GM18861 (cell line): Measurements from ENCODE around the gene ABCC6.
"Not testable (repeated sequence)": the region's sequence is repeated elsewhere in the genome, so short reads cannot be mapped to it uniquely, and the experiment has no call there.

Experiments
- ATAC-seq: cut with Tn5 transposase; IDR thresholded peaks from one replicate; pipeline ENCODE4 v1.9.1; 2021; ENCODE audit not compliant: unreplicated experiment

The ABCC6 gene

DNA sequence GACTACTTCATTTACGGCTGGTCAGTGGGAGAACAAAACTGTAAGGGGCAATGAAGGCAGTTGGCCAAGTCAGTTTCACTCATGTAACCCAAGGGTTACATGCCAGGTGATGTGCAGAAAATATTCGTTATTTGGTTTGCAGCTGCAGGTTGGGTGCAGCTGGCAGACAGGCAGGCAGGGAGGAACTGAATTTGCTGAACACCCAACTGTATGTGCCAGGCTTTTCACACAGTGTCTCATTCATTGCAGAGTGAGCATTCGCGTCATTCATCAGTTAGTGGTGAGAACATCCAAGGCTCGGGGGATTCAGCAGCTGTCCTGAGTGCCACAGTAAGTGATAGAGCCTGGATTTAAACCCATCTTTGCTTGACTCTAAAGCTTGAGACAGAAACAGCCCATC, 59.7 kb downstream of the ABCC6 start:
- ATAC-seq, result no peak

DNA sequence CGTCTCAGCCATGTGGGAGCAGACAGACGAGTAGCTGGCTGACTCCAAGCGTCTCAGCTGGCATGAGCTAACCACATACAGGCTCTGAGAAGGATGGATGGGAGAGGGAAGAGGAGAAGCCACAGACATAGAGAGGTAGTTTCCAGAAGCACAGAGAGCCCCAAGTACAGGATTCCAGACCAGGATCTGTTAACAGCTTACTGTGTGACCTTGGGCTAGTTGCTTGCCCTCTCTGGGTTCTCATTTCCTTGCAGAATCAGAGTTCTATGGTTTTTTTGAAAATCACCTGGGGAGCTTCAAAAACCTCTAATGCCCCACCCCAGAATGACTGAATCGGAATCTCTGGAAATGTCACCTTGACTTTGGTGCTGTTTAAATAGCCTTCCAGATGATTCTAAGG, 60.2 kb downstream of the ABCC6 start:
- no peak for ATAC-seq

DNA sequence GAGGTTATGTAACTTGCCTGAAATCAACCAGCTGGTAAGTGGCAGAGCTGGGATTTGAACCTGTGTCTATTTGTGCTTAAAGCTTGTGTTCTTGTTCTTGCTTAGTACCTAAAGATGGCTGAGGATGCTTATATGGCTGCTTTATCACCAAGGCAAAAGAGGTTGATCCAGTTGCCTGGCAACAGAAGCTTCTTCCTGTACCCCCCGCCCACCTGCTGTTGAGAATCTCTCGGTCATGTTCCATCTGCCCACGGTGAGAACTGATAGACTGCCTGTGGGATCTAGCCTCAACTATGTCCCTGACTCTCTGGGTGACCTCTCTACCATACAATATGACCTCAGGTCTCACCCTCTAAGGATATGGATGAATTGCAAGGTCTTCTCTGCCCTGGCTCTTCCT, 60.7 kb downstream of the ABCC6 start:
- ATAC-seq, result no peak

DNA sequence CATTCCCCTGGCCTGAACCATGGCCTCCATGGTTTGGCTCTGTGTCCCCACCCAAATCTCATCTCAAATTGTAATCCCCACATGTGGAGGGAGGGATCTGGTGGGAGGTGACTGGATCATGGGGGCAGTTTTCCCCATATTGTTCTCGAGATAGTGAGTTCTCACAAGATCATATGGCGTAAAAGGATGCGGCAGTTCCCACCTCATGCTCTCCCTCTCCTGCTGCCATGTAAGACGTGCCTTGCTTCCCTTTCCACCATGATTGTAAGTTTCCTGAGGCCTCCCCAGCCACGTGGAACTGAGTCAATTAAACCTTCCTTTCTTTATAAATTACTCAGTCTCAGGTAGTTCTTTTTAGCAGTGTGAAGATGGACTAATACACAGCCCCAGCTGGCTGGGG, 61.5 kb downstream of the ABCC6 start:
- not testable (repeated sequence) for ATAC-seq

DNA sequence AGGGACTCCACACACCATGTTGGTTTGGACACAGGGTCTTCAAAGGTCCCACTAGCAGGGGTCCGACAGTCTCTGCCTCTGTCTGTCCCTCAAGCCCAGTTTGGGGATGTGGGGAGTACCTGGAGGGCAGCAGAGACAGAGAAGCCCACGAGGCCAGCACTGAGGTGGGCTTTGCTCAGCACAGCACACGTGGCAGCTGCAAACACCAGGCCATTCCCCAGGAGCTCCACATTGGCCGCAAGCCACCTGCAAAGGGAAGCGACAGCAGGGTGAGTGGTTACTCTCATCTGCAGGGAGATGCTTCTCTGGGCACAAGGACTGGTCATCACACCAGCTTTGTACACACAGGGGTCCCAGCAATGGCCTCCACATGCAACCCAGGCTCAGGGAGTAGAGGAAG, 62.0 kb downstream of the ABCC6 start:
- ATAC-seq, result no peak

DNA sequence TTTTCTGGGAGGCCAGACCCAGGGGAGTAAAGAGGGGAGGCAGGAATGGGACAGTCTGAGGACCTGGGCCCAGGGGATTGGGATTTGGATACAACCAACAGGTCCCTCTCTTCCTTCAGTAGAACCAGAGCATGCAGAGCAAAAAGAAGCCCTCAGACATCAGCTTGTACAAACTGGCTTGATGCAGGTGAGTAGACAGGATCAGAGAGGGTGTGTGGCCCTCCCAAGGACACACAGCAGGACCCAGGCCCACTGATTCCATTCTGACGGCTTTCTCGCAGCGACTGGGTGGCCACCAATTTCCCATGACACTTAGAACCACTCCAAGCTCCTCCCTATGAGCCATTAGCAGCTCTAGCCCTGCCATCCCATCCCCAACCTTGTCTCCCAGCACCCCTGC, 63.6 kb downstream of the ABCC6 start:
- ATAC-seq, result no peak

DNA sequence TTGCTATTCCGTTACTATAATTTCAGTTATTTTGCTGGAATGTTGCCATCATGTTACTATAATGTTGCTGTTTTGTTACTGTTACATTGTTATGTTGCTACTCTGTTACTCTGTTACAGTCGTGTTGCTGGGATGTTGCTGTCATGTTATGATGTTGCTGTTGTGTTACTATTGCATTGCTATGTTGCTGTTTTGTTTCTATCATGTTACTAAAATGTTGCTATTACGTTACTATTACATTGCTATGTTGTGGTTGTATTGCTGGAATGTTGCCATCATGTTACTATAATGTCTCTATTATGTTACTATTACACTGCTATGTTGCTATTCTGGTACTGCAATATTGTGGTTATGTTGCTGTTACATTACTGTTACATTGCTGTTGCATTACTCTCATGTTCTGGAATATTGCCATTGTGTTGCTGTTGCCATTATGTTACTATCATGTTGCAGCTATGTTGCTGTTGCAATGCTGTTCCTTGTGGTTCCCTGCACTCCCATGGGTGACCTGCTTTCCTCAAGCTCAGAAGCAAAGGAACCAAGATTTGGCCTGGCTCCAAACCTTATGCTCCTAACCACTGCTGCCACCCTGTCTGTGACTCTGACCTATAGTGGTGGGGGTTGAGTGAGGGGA, 64.4 kb downstream of the ABCC6 start:
- no peak for ATAC-seq

DNA sequence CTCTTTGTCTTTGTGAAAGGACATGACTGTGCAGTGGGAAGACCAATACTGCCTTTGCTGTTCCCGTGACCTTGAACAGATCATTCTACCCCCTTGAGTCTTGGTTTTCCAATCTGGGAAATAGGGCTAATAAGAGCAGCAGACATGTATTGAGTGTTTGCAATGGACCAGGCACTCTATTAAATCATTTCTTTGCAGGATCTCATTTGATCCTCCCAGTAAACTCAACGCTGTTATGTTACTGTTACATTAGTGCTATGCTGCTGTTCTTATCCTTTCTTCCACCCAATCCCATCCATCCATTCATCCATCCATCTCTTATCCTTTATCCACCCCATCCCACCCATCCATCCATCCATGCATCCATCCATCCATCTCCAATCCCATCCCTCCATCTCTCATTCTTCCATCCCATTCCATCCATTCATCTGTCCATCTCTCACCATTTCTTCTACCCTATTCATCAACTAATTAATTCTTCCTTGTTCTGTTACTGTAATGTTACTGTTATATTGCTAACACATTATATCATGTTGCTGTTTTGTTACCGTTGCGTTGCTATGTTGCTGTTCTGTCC, 65.1 kb downstream of the ABCC6 start:
- no peak for ATAC-seq

DNA sequence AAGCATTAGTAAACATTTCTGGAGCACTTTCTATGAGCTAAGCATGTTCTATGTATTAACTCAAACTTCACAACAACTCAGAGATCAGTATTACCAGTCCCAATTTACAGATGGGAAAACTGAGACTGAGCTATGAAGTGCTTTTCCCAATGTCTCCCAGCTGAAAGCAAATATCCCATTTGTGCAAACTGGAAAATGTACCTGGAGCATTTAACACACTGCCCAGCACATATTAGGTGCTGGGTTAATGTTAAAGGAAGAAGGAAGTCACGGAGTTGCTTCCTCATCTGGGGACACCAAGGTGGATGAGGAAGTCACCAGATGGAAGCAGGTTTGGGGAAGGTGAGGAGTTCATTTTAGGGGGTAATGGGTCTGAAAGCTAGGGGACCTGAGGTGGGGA, 66.1 kb downstream of the ABCC6 start:
- ATAC-seq, result no peak

DNA sequence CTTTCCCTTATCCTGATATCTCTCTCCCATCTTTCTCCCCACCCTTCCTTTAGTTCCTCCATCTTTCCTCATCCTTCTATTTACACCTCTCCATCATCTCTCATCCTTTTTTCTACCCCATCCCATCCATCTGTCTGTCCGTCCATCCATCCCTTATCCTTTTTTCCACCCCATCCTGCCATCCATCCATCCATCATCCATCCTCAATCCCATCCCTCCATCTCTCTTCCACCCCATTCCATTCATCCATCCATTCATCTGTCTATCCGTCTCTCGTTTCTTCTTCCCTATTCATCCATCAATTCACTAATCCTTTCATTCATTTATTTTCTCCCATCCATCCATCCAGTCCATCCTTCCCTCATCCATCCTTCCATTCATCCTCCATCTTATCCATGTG, 68.1 kb downstream of the ABCC6 start:
- no peak for ATAC-seq

DNA sequence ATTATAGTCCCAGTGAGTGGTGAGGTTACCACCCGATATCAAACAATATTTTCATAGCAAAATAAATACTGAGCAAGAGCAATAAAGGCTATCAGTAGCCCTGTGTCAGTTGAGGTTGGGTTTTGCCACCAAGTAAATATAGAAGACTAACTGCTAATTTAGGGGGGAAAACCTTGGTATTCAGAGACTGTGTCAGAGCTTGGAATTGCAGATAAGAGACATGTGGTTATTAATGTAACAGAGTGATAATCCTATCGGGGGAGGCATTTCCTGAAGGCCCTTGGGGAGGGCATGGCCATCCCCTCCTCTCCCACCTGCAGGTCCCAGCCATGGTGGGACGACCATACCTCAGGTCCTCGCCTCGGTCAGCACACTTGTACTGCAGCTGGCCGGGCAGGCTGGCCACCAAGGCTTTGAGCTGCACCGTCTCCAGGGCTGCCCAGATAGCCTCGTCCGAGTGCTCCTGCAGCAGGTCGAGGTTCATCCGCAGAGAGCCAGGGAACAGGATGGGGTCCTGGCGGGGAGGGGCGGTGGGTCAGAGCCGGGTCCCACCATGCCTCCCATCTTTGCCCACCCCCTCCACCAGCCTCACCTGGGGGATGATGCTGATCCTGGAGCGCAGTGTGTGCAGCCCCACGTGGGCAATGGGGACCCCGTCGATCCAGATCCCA, 68.9 kb downstream of the ABCC6 start:
- no peak for ATAC-seq

DNA sequence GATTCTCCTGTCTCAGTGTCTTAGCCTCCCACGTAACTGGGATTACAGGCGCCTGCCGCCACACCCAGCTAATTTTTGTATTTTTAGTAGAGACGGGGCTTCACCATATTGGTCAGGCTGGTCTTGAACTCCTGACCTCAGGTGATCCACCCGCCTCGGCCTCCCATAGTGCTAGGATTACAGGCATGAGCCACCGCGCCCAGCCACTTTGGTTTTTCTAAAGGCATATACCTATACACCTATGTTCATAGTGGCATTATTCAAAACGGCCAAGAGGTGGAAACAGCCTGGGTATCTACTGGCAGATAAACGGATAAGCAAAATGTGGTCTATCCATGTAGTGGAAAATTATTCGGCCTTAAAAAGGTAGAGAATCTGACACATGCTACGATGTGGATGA, 70.3 kb downstream of the ABCC6 start:
- not testable (repeated sequence) for ATAC-seq

DNA sequence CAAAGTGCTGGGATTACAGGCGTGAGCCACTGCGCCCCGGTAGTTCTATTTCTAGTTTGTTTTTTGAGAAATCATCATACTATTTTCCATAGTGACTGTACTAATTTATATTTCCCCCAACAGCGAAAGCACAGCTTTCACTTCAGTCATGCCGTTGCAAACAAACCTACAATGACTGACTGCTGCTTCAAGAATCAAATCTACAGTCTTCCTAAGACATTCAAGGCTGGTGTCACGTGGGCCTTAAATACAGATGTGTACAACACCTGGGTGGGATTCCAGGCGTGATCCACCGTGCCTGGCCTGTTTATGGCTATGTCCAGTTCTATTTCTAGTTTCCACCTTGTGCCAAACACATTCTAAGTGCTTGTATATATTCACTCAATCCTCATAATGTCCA, 72.0 kb downstream of the ABCC6 start:
- no peak for ATAC-seq

DNA sequence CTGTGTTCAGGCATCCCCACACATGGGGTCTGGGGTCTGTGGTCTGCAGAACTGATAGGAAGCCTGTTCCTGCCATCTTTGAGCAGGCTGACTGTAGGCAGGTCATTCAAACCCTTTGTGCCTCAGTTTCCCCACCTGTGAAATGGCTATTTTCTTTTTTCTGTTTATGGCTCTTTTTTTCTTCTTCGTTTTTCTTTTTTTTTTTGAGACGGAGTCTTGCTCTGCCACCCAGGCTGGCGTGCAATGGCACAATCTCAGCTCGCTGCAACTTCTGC, 72.5 kb downstream of the ABCC6 start:
- no peak for ATAC-seq

DNA sequence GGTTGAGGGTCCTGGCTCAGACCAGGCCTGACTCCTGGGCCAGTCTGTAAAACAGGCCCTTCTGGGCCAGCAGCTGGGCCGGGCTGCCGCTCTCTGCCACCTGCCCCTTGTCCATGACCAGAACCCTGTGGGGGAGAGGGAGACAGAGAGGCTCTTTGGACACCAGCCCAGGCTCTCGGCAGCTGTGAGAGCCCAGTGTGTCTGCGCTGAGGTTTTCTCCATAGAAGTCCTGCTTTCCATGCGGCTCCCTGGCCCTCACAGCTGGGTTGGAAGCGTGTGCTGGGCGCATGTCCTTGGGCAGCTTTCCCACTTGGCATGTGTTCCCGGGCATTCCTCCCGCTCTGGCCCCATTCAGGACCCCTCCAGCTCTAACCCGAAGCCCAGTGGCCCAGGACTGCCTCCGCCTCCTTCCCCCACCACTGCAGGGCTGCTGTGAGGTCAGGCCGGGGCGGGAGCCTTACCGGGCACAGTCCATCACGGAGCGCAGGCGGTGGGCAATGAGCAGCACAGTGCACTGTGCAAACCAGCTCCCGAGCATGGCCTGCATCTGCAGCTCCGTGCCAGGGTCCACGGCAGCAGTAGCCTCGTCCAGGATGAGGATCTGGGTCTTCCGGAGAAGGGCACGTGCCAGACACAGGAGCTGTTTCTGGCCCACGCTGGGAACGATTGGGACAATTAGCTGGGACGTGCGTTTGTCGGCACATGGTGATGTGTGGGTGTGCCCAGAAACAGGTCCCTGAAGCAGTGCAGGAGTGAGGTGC, 73.0 kb downstream of the ABCC6 start:
- no peak for ATAC-seq

DNA sequence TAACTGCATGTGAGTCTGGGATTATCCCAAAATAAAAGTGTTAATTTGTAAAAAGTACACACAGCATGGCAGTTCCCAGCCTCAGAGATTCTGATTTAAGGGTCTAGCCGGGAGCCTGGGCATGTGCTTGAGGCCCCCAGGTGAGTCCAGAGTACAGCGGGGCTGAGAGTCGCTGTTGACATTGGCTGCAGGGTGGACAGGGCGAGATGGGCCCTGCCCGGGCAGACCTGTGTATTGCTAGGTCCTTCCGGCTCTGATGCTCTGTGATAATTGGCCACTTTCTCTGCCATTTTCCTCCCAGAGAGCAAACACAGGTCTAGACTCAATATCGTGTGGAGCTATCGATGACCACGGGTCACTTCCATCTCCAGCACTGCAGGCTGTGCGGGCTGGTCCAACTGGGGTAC, 73.6 kb downstream of the ABCC6 start:
- ATAC-seq, result no peak

DNA sequence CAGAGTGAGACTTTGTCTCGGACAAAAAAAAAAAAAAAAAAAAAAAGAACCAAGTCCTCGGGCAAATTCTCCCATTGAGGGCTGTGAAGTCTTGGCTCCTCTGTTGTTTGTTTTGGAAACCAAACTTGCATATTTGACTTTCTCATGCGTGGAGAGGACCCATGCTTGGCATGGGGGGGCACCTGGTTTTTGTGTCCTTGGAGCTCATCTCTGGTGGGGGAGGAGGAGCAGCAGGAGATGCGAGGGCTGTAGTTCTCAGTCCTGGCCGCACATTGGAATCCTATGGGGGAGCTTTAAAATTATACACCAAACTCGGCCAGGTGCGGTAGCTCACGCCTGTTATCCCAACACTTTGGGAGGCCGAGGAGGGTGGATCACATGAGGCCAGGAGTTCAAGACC, 74.5 kb downstream of the ABCC6 start:
- ATAC-seq, result no peak

DNA sequence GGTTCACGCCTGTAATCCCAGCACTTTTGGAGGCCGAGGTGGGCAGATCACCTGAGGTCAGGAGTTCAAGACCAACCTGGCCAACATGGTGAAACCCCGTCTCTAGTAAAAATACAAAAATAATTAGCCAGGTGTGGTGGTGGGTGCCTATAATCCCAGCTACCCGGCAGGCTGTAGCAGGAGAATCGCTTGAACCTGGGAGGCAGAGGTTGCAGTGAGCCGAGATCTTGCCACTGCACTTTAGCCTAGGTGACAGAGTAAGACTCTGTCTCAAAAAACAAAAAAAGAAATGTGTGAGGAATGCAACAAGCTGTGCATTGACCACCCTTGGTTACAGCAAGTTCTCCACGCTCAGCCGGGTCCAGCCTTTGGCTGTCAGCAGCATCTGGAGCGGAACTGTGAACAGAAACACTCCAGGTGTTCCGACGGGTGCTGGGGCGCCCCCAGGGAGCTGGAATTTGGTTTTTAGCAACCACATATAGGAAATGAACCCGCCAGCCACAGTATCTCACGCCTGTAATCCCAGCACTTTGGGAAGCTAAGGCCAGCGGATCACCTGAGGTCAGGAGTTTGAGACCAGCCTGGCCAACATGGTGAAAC, 75.2 kb downstream of the ABCC6 start:
- not testable (repeated sequence) for ATAC-seq

DNA sequence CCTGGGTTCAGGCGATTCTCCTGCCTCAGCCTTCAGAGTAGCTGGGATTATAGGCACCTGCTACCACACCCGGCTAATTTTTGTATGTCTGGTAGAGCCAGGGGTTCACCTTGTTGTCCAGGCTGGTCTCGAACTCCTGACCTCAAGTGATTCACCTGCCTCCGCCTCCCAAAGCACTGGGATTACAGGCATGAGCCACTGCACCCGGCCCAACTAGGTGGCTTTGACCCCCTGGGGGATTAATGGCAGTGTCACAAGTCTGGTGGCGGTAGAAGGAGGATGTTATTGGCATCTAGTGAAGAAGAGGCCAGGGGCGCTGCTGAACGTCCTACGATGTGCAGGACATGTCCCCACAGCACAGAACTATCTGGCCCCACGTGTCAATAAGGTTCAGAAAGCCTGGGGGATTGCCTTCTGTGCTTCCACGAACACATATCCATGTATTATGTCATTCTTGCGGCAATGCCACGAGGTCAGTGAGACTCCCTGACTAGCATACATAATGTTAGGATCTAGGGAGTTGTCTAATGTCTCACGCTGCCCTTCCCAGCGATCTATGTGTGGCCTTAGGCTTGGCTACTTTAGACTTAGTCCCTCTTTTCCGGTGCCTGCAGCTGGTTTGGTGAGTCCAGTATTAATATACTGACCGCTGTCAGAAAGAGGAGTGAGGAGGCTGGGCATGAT, 75.8 kb downstream of the ABCC6 start:
- ATAC-seq, result no peak

DNA sequence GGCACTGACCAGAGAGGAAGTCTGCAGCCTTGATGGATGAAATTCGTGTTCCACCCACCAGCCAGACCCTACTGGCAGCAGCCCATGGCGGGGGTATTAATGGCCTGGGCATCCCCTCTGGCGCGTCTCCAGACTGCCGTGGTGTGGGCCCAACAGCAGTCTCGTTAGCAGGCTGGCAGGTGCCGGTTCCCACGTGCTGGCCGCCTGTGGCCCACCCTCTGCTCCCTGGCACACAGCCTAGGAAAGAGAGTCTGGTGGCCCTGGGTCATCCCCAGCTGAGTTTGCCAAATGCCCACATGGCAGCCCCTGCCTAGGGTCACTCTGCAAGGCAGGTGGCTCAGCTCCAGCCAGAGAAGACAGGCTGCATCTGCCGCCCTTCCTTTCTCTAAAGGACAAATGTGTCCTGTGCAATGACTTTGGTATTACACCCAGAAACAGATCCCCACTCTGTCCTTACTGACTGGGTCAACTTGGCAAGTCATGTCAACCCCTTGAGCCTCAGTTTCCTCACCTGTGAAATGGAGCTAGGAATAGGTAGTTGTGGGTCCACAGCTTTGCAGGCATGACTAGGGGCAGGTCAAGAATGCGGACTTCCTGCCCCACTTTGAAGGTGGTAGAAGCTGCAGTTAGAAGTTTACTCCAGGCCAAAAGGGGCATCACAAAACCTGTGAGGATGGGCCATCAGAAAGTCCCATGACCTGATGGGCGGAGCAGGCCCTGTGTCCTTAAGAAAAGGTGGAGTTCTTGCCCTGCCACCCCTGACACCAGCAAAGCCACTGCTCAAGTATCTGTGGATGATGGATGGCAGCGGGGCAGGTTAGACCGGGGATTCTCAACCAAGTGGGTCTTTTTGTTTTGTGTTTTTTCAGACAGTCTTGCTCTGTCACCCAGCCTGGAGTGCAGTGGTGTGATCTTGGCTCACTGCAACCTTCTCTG, 76.6 kb downstream of the ABCC6 start:
- ATAC-seq, result no peak
